Activated CD4-positive, alpha-beta T cell treated with anti-CD3 and anti-CD28 coated beads, Interleukin-2, amount 10 ng/mL, durations not matched to agents 24 days and 14 days (primary cell): ENCODE measurements around the gene EVC2. TPM values are rescaled to one million over a fixed set of nuclear protein-coding genes. Genes with fewer than 3 reads are reported as not detected.

Experiments
- DNase-seq: peaks from one replicate; pipeline ENCODE4 v3.0.0; 2022
- H3K27ac Mint-ChIP-seq: one replicate; pipeline ENCODE4 v1.8.0; 2022; ENCODE audit warnings: mild to moderate bottlenecking, mixed read lengths
- H3K27me3 Mint-ChIP-seq: one replicate; pipeline ENCODE4 v1.8.0; 2022; ENCODE audit warnings: mixed read lengths
- H3K36me3 Mint-ChIP-seq: one replicate; pipeline ENCODE4 v1.8.0; 2022; ENCODE audit warnings: low read depth, mild to moderate bottlenecking, mixed read lengths
- H3K4me1 Mint-ChIP-seq: one replicate; pipeline ENCODE4 v1.8.0; 2021; ENCODE audit warnings: mixed read lengths
- H3K4me3 Mint-ChIP-seq: one replicate; pipeline ENCODE4 v1.8.0; 2022; ENCODE audit warnings: mild to moderate bottlenecking, moderate library complexity, mixed read lengths
- H3K9me3 Mint-ChIP-seq: one replicate; pipeline ENCODE4 v1.8.0; 2021; ENCODE audit warnings: mixed read lengths
- intact Hi-C: fragments of 100-400 bp; cut with micrococcal nuclease; formaldehyde crosslinking; loops from one replicate; pipeline ENCODE4 v1.15.1; 2023
- total RNA-seq: library from RNA; stranded (reverse); gene quantifications from 2 replicates; pipeline ENCODE4 v1.2.3, GENCODE V29; 2022

The EVC2 gene
- total RNA-seq, 1 donor from 2014 or later = 0.40 TPM

- H3K4me1 Mint-ChIP-seq = no peaks in the 10 kb centered on the region
- DNase-seq = no peak
- no peak overlapping the region for H3K27ac Mint-ChIP-seq
- H3K36me3 Mint-ChIP-seq = no peaks in the 10 kb centered on the region
- intact Hi-C loops = no loop called here
- no peaks in the 10 kb centered on the region for H3K9me3 Mint-ChIP-seq
- no peak overlapping the region for H3K4me3 Mint-ChIP-seq
- H3K27me3 Mint-ChIP-seq = no peaks in the 10 kb centered on the region
These were observed 145.9 kb downstream of the EVC2 start for GRCh38 chr4:5562476-5562875.

- no peak for DNase-seq
- no peaks in the 10 kb centered on the region for H3K36me3 Mint-ChIP-seq
- no peak overlapping the region for H3K27ac Mint-ChIP-seq
- H3K9me3 Mint-ChIP-seq = no peaks in the 10 kb centered on the region
- intact Hi-C loops = no loop called here
- no peak overlapping the region for H3K4me3 Mint-ChIP-seq
- no peaks in the 10 kb centered on the region for H3K27me3 Mint-ChIP-seq
- H3K4me1 Mint-ChIP-seq = no peaks in the 10 kb centered on the region
These were observed 147.1 kb downstream of the EVC2 start for GRCh38 chr4:5561286-5561685.

GRCh38 chr4:5558502-5558901 is 149.9 kb downstream of the EVC2 start:
- H3K4me3 Mint-ChIP-seq = no peak overlapping the region
- no peaks in the 10 kb centered on the region for H3K36me3 Mint-ChIP-seq
- no peak overlapping the region for H3K27ac Mint-ChIP-seq
- intact Hi-C loops = no loop called here
- peaks cover 4% of the 10 kb centered on the region for H3K9me3 Mint-ChIP-seq
- H3K27me3 Mint-ChIP-seq = no peaks in the 10 kb centered on the region
- DNase-seq = no peak
- no peaks in the 10 kb centered on the region for H3K4me1 Mint-ChIP-seq

GRCh38 chr4:5554376-5554775 is 154.0 kb downstream of the EVC2 start:
- H3K27me3 Mint-ChIP-seq = no peaks in the 10 kb centered on the region
- no peak overlapping the region for H3K27ac Mint-ChIP-seq
- intact Hi-C loops = no loop called here
- DNase-seq = no peak
- peaks cover 14% of the 10 kb centered on the region for H3K9me3 Mint-ChIP-seq
- no peak overlapping the region for H3K4me3 Mint-ChIP-seq
- no peaks in the 10 kb centered on the region for H3K4me1 Mint-ChIP-seq
- H3K36me3 Mint-ChIP-seq = no peaks in the 10 kb centered on the region

- Mint-ChIP-seq H3K9me3 (peaks cover 14% of the 10 kb centered on the region), H3K4me3 (no peak overlapping the region), H3K36me3 (no peaks in the 10 kb centered on the region), H3K4me1 (no peaks in the 10 kb centered on the region), H3K27me3 (no peaks in the 10 kb centered on the region), H3K27ac (no peak overlapping the region)
- intact Hi-C loops = no loop called here
- no peak for DNase-seq
These were observed 154.6 kb downstream of the EVC2 start for GRCh38 chr4:5553801-5554200.

GRCh38 chr4:5552451-5552850 is 155.9 kb downstream of the EVC2 start:
- DNase-seq = no peak
- intact Hi-C loops = no loop called here
- H3K4me1 Mint-ChIP-seq = no peaks in the 10 kb centered on the region
- no peak overlapping the region for H3K27ac Mint-ChIP-seq
- no peaks in the 10 kb centered on the region for H3K27me3 Mint-ChIP-seq
- no peak overlapping the region for H3K4me3 Mint-ChIP-seq
- H3K9me3 Mint-ChIP-seq = peaks cover 14% of the 10 kb centered on the region
- no peaks in the 10 kb centered on the region for H3K36me3 Mint-ChIP-seq

GRCh38 chr4:5547651-5548249 is 160.6 kb downstream of the EVC2 start:
- Mint-ChIP-seq H3K27ac (no peak overlapping the region), H3K4me3 (no peak overlapping the region), H3K4me1 (no peaks in the 10 kb centered on the region), H3K27me3 (no peaks in the 10 kb centered on the region), H3K36me3 (no peaks in the 10 kb centered on the region), H3K9me3 (peaks cover 13% of the 10 kb centered on the region)
- intact Hi-C loops = no loop called here
- DNase-seq = no peak

GRCh38 chr4:5545271-5545670 is 163.1 kb downstream of the EVC2 start:
- Mint-ChIP-seq H3K4me1 (no peaks in the 10 kb centered on the region), H3K4me3 (no peak overlapping the region), H3K36me3 (no peaks in the 10 kb centered on the region), H3K9me3 (peaks cover 7% of the 10 kb centered on the region), H3K27me3 (no peaks in the 10 kb centered on the region), H3K27ac (no peak overlapping the region)
- intact Hi-C loops = no loop called here
- no peak for DNase-seq

- Mint-ChIP-seq H3K27ac (no peak overlapping the region), H3K4me1 (no peaks in the 10 kb centered on the region), H3K36me3 (no peaks in the 10 kb centered on the region), H3K27me3 (no peaks in the 10 kb centered on the region), H3K9me3 (peaks cover 4% of the 10 kb centered on the region), H3K4me3 (no peak overlapping the region)
- no peak for DNase-seq
- intact Hi-C loops = no loop called here
These were observed 163.6 kb downstream of the EVC2 start for GRCh38 chr4:5544762-5545161.

- Mint-ChIP-seq H3K9me3 (peaks cover 3% of the 10 kb centered on the region), H3K4me1 (no peaks in the 10 kb centered on the region), H3K36me3 (no peaks in the 10 kb centered on the region), H3K27ac (no peak overlapping the region), H3K27me3 (no peaks in the 10 kb centered on the region), H3K4me3 (no peak overlapping the region)
- intact Hi-C loops = no loop called here
- no peak for DNase-seq
These were observed 164.7 kb downstream of the EVC2 start for GRCh38 chr4:5543681-5544080.

- DNase-seq = no peak
- no peaks in the 10 kb centered on the region for H3K27me3 Mint-ChIP-seq
- no peak overlapping the region for H3K4me3 Mint-ChIP-seq
- no peaks in the 10 kb centered on the region for H3K36me3 Mint-ChIP-seq
- H3K4me1 Mint-ChIP-seq = no peaks in the 10 kb centered on the region
- intact Hi-C loops = no loop called here
- peaks cover 3% of the 10 kb centered on the region for H3K9me3 Mint-ChIP-seq
- H3K27ac Mint-ChIP-seq = no peak overlapping the region
These were observed 167.2 kb downstream of the EVC2 start for GRCh38 chr4:5541169-5541568.

- Mint-ChIP-seq H3K27me3 (no peaks in the 10 kb centered on the region), H3K36me3 (no peaks in the 10 kb centered on the region), H3K27ac (no peak overlapping the region), H3K9me3 (peaks cover 3% of the 10 kb centered on the region), H3K4me3 (no peak overlapping the region), H3K4me1 (no peaks in the 10 kb centered on the region)
- intact Hi-C loops = no loop called here
- no peak for DNase-seq
These were observed 168.8 kb downstream of the EVC2 start for GRCh38 chr4:5539584-5539983.

GRCh38 chr4:5532100-5532499 is 176.3 kb downstream of the EVC2 start:
- no peaks in the 10 kb centered on the region for H3K4me1 Mint-ChIP-seq
- intact Hi-C loops = no loop called here
- H3K27me3 Mint-ChIP-seq = no peaks in the 10 kb centered on the region
- no peak overlapping the region for H3K4me3 Mint-ChIP-seq
- H3K9me3 Mint-ChIP-seq = peaks cover 3% of the 10 kb centered on the region
- H3K27ac Mint-ChIP-seq = no peak overlapping the region
- DNase-seq = peak; percentile 9
- H3K36me3 Mint-ChIP-seq = no peaks in the 10 kb centered on the region

GRCh38 chr4:5528031-5528436 is 180.3 kb downstream of the EVC2 start:
- Mint-ChIP-seq H3K9me3 (no peaks in the 10 kb centered on the region), H3K4me3 (no peak overlapping the region), H3K27ac (no peak overlapping the region), H3K36me3 (no peaks in the 10 kb centered on the region), H3K4me1 (no peaks in the 10 kb centered on the region), H3K27me3 (no peaks in the 10 kb centered on the region)
- intact Hi-C loops = no loop called here
- no peak for DNase-seq

- no peaks in the 10 kb centered on the region for H3K9me3 Mint-ChIP-seq
These were observed 181.1 kb downstream of the EVC2 start for GRCh38 chr4:5527211-5527610.

More at GRCh38 chr4:5527211-5527610, 181.1 kb downstream of the EVC2 start:
- intact Hi-C loops = no loop called here
- Mint-ChIP-seq H3K27ac (no peak overlapping the region), H3K36me3 (no peaks in the 10 kb centered on the region), H3K27me3 (no peaks in the 10 kb centered on the region), H3K4me1 (no peaks in the 10 kb centered on the region), H3K4me3 (no peak overlapping the region)
- no peak for DNase-seq
